ENCODE data around the gene PLCB1. TPM values are rescaled to one million over a fixed set of nuclear protein-coding genes. Genes with fewer than 3 reads are reported as not detected.

Gene PLCB1
- total RNA-seq, 1 donor from 2014 or later = 10.7 TPM

DNA sequence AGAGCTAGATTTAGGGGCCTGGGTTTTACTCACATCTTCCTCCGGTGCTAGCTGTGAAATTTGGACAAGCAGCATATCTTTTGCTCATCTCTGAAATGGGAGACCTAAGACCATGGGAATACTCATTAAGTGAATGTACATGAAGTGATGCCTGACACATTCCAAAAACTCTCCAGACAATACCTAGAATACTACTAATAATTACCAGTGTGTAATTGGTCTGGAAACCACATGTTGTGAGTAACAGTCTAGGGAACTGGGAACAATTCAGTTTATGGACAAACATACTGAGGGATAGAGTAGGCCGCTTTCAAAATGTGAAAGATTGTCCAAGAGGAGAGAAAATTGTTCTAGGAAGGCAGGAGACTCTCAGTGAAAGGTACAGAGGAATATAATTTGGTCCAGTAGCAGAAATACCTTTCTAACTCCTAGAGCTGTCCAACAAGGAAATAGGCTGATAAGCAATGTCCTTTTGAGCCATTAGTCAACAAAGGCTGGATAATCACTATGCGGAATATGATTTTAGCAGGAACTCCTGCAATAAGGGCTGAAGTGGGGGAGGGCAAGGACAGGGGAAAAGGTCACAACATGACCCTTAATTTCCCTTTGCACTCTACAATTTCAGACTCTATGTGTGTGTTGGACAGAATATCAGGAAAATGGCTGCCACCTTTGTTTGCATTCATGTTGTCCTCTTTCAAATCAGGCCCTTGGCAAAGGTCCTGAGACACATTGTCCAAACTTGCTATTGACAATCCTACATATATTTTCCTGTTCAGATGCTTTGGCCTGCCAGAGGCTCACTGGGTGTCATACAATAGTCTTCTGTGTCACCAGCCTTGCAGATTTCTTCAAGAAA is 315.4 kb downstream of the PLCB1 start:
- Mint-ChIP-seq H3K4me3 (ENCODE audit: unreplicated experiment) (no peak overlapping the region), H3K27me3 (ENCODE audit: low read depth, unreplicated experiment) (no peaks in the 10 kb centered on the region), H3K4me1 (ENCODE audit: low read depth, unreplicated experiment) (peaks cover 9% of the 10 kb centered on the region), H3K27ac (ENCODE audit: unreplicated experiment) (no peak overlapping the region), H3K9me3 (ENCODE audit: unreplicated experiment) (peaks cover 4% of the 10 kb centered on the region), H3K36me3 (ENCODE audit: low read depth, unreplicated experiment) (no peaks in the 10 kb centered on the region)
- Histone ChIP-seq H2AFZ (ENCODE audit: low read depth, low read length) (no peak overlapping the region), H3K27me3 (ENCODE audit: insufficient read depth, low read length) (no peaks in the 10 kb centered on the region), H3K27ac (ENCODE audit: low read depth, low read length) (no peak overlapping the region), H3K4me3 (ENCODE audit: insufficient read depth, low read depth, low read length) (no peak overlapping the region), H3K36me3 (ENCODE audit: insufficient read depth, low read length) (no peaks in the 10 kb centered on the region), H3K9ac (ENCODE audit: low read length) (no peak overlapping the region), H3K9me3 (ENCODE audit: insufficient read depth, low read depth, low read length) (no peaks in the 10 kb centered on the region), H3K4me2 (ENCODE audit: low read length) (no peak overlapping the region), H4K20me1 (ENCODE audit: insufficient read depth, low read length) (no peaks in the 10 kb centered on the region), H3K4me1 (ENCODE audit: insufficient read depth, low read length) (no peaks in the 10 kb centered on the region), H3K79me2 (ENCODE audit: insufficient read depth, low read length) (no peaks in the 10 kb centered on the region)
- peak; percentile 11 for DNase-seq (ENCODE audit: low read depth)
- TF ChIP-seq CTCF (IDR thresholded peaks at IDR 0.05; ENCODE audit: insufficient read depth, low read depth, low read length) (no peak), EZH2 (IDR thresholded peaks at IDR 0.05; ENCODE audit: insufficient read depth, low read length) (no peak)
- FAIRE-seq = no peak

GRCh38 chr20:8449123-8449522 is 317.1 kb downstream of the PLCB1 start:
- no peak overlapping the region for H3K9ac ChIP-seq (ENCODE audit: low read length)
- H4K20me1 ChIP-seq (ENCODE audit: insufficient read depth, low read length) = no peaks in the 10 kb centered on the region
- no peaks in the 10 kb centered on the region for H3K36me3 ChIP-seq (ENCODE audit: insufficient read depth, low read length)
- no peak overlapping the region for H3K4me3 Mint-ChIP-seq (ENCODE audit: unreplicated experiment)
- no peak overlapping the region for H2AFZ ChIP-seq (ENCODE audit: low read depth, low read length)
- H3K9me3 Mint-ChIP-seq (ENCODE audit: unreplicated experiment) = no peaks in the 10 kb centered on the region
- no peak overlapping the region for H3K4me2 ChIP-seq (ENCODE audit: low read length)
- no peaks in the 10 kb centered on the region for H3K79me2 ChIP-seq (ENCODE audit: insufficient read depth, low read length)
- H3K4me3 ChIP-seq (ENCODE audit: insufficient read depth, low read depth, low read length) = no peak overlapping the region
- DNase-seq (ENCODE audit: low read depth) (peak; percentile 54), FAIRE-seq (no peak)
- no peaks in the 10 kb centered on the region for H3K4me1 ChIP-seq (ENCODE audit: insufficient read depth, low read length)
- TF ChIP-seq EZH2 (IDR thresholded peaks at IDR 0.05; ENCODE audit: insufficient read depth, low read length) (no peak), CTCF (IDR thresholded peaks at IDR 0.05; ENCODE audit: insufficient read depth, low read depth, low read length) (no peak)
- no peaks in the 10 kb centered on the region for H3K27me3 ChIP-seq (ENCODE audit: insufficient read depth, low read length)
- no peaks in the 10 kb centered on the region for H3K36me3 Mint-ChIP-seq (ENCODE audit: low read depth, unreplicated experiment)
- H3K27ac ChIP-seq (ENCODE audit: low read depth, low read length) = no peak overlapping the region
- H3K27me3 Mint-ChIP-seq (ENCODE audit: low read depth, unreplicated experiment) = no peaks in the 10 kb centered on the region
- no peaks in the 10 kb centered on the region for H3K9me3 ChIP-seq (ENCODE audit: insufficient read depth, low read depth, low read length)
- H3K27ac Mint-ChIP-seq (ENCODE audit: unreplicated experiment) = no peak overlapping the region
- H3K4me1 Mint-ChIP-seq (ENCODE audit: low read depth, unreplicated experiment) = peaks cover 11% of the 10 kb centered on the region

- Histone ChIP-seq H4K20me1 (ENCODE audit: insufficient read depth, low read length) (no peaks in the 10 kb centered on the region), H3K9ac (ENCODE audit: low read length) (no peak overlapping the region), H3K27ac (ENCODE audit: low read depth, low read length) (peak overlapping the region; percentile 47), H3K9me3 (ENCODE audit: insufficient read depth, low read depth, low read length) (no peaks in the 10 kb centered on the region), H3K79me2 (ENCODE audit: insufficient read depth, low read length) (no peaks in the 10 kb centered on the region), H3K27me3 (ENCODE audit: insufficient read depth, low read length) (no peaks in the 10 kb centered on the region), H2AFZ (ENCODE audit: low read depth, low read length) (no peak overlapping the region), H3K4me2 (ENCODE audit: low read length) (no peak overlapping the region), H3K4me3 (ENCODE audit: insufficient read depth, low read depth, low read length) (no peak overlapping the region), H3K36me3 (ENCODE audit: insufficient read depth, low read length) (no peaks in the 10 kb centered on the region), H3K4me1 (ENCODE audit: insufficient read depth, low read length) (no peaks in the 10 kb centered on the region)
- DNase-seq (ENCODE audit: low read depth) (peak; percentile 93), FAIRE-seq (peak; percentile 94)
- Mint-ChIP-seq H3K4me3 (ENCODE audit: unreplicated experiment) (no peak overlapping the region), H3K27ac (ENCODE audit: unreplicated experiment) (no peak overlapping the region), H3K36me3 (ENCODE audit: low read depth, unreplicated experiment) (peaks cover 2% of the 10 kb centered on the region), H3K9me3 (ENCODE audit: unreplicated experiment) (no peaks in the 10 kb centered on the region), H3K4me1 (ENCODE audit: low read depth, unreplicated experiment) (peaks cover 10% of the 10 kb centered on the region), H3K27me3 (ENCODE audit: low read depth, unreplicated experiment) (no peaks in the 10 kb centered on the region)
- TF ChIP-seq CTCF (IDR thresholded peaks at IDR 0.05; ENCODE audit: insufficient read depth, low read depth, low read length) (peak; percentile 65), EZH2 (IDR thresholded peaks at IDR 0.05; ENCODE audit: insufficient read depth, low read length) (no peak)
Measured at GRCh38 chr20:8454137-8454712, 322.2 kb downstream of the PLCB1 start.

All from astrocyte (in vitro differentiated cells and primary cell).